Neural cell (in vitro differentiated cells): ENCODE data around the gene COL1A1.

Experiments
- CTCF ChIP-seq: fragments of 450-650 bp; IDR thresholded peaks from 2 replicates; pipeline ENCODE4 v1.5.1; 2014; ENCODE audit warnings: antibody characterized with exemption, mild to moderate bottlenecking, moderate library complexity; ENCODE audit not compliant: poor library complexity, severe bottlenecking
- EZH2 ChIP-seq: fragments of 200-600, 300-800 bp; shearing (Covaris generic), sonication (generic); IDR thresholded peaks from 2 replicates; pipeline ENCODE4 v1.6.1; 2014; ENCODE audit warnings: antibody characterized with exemption, low read length, borderline replicate concordance, mild to moderate bottlenecking; ENCODE audit not compliant: insufficient read depth, poor library complexity, severe bottlenecking
- POLR2AphosphoS5 ChIP-seq: IDR thresholded peaks from 2 replicates; pipeline ENCODE4 v1.6.1; 2012
- RAD21 ChIP-seq: fragments of 450-650 bp; conservative IDR thresholded peaks from 2 replicates; pipeline ENCODE4 v1.6.1; 2014; ENCODE audit warnings: antibody characterized with exemption, mild to moderate bottlenecking, moderate library complexity

GRCh38 chr17:50173335-50173941, 28.0 kb downstream of the COL1A1 start:
- no peak for TF ChIP-seq EZH2
- no peak for TF ChIP-seq RAD21
- no peak for TF ChIP-seq CTCF
- TF ChIP-seq POLR2AphosphoS5: no peak
